Karpas-422 (cell line): ENCODE data around the gene FZR1. TPM values are rescaled to one million over a fixed set of nuclear protein-coding genes. Genes with fewer than 3 reads are reported as not detected.
A peak's percentile ranks its signal among the peaks of the same experiment; 100 is the strongest.

Experiments used
- DNase-seq: peaks from one replicate; pipeline ENCODE4 v3.0.0-alpha.2; 2015
- H2AFZ ChIP-seq: fragments of 200-600 bp; sonication (generic); 2 replicates; pipeline ENCODE4 v1.6.1; 2014; ENCODE audit warnings: antibody characterized with exemption, low read length, mixed read lengths
- H3K27ac ChIP-seq: fragments of 200-600 bp; sonication (generic); 2 replicates; pipeline ENCODE4 v1.5.1; 2014; ENCODE audit warnings: mild to moderate bottlenecking, low read length, moderate library complexity
- H3K27me3 ChIP-seq: fragments of 200-600 bp; sonication (generic); 2 replicates; pipeline ENCODE4 v1.6.1; 2014; ENCODE audit warnings: low read length, mixed read lengths
- H3K36me3 ChIP-seq: fragments of 200-600 bp; sonication (generic); 2 replicates; pipeline ENCODE4 v1.6.1; 2014; ENCODE audit warnings: low read length, mixed read lengths; ENCODE audit not compliant: insufficient read depth
- H3K4me1 ChIP-seq: fragments of 200-600 bp; sonication (generic); 2 replicates; pipeline ENCODE4 v1.6.1; 2014; ENCODE audit warnings: mild to moderate bottlenecking, low read length, mixed read lengths
- H3K4me2 ChIP-seq: fragments of 200-600 bp; sonication (generic); 2 replicates; pipeline ENCODE4 v1.6.1; 2014; ENCODE audit warnings: low read length, low read depth, mild to moderate bottlenecking; ENCODE audit not compliant: poor library complexity, severe bottlenecking
- H3K4me3 ChIP-seq: fragments of 200-600 bp; sonication (generic); 2 replicates; pipeline ENCODE4 v1.5.1; 2014; ENCODE audit warnings: mild to moderate bottlenecking, antibody characterized with exemption, low read length, mixed read lengths
- H3K79me2 ChIP-seq: fragments of 200-600 bp; sonication (generic); 2 replicates; pipeline ENCODE4 v1.6.1; 2014; ENCODE audit warnings: mild to moderate bottlenecking, low read length, mixed read lengths
- H3K9ac ChIP-seq: fragments of 200-600 bp; sonication (generic); 2 replicates; pipeline ENCODE4 v1.6.0; 2014; ENCODE audit warnings: low read length
- H3K9me2 ChIP-seq: fragments of 200-600 bp; sonication (generic), shearing (Covaris generic); replicated peaks from 2 replicates; pipeline ENCODE4 v1.6.0; 2014; ENCODE audit warnings: mild to moderate bottlenecking, low read length, moderate library complexity; ENCODE audit not compliant: insufficient read depth
- H3K9me3 ChIP-seq: fragments of 300-700, 200-600 bp; sonication (generic); 2 replicates; pipeline ENCODE4 v1.6.1; 2014; ENCODE audit warnings: low read length, mixed read lengths
- H4K20me1 ChIP-seq: fragments of 200-600 bp; sonication (generic); 2 replicates; pipeline ENCODE4 v1.6.1; 2014; ENCODE audit warnings: mild to moderate bottlenecking, antibody characterized with exemption, low read length, low read depth; ENCODE audit not compliant: insufficient read depth
- total RNA-seq: library from RNA; depleted of rRNA; stranded (reverse); fragments of >200 nt; shearing (Covaris generic); gene quantifications from 2 replicates; pipeline ENCODE4 v1.2.3, GENCODE V29; 2014; ENCODE audit warnings: low replicate concordance; rRNA removed

The FZR1 gene
- 22.8 and 41.6 TPM in 2 replicates for total RNA-seq

DNA sequence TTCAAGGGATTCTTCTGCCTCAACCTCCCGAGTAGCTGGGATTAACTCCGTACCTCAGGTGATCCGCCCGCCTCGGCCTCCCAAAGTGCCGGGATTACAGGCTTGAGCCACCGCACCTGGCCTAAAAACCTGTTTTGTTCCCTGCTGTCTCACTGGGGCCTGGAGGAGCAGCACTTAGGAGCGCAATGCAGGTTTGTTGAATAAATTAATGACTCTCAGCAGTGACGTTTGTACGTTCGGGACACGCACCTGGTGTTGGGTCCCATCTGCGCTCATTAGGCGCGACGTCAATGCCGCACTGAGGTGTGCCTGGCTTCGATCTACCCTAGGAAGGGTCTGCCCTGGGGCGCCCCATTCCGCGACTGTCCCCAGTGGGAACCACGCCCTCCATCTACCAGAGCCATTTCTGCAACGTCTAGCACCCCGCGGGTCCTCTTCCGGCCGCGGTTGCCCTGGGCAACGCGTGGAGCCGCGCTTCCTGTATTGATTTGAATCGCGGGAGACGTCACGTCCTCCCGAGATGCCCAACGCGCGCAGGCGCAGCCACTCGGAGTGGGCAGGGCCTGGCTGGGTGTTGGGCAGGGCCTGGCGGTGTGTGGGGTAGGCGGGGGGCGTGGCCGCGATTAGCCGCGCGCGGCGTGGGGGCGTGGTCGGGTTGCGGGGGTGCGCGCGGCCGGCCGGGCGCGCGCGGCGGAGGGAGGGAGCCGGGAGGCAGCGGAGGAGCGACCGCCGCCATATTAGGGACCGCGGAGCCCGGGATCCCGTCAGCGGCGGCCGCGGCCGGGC, at the start of gene FZR1:
FZR1 (plus strand) TSS at position 714 of the 786 bp plus-strand sequence. CDS start 16,679 bp downstream, outside the sequence.
- peak within 1 kb of the TSS; percentile 89 for H3K4me2 ChIP-seq
- H3K9ac ChIP-seq, result peak within 1 kb of the TSS; percentile 97
- H3K27me3 ChIP-seq, result no peaks in the 10 kb centered on the region
- no peaks in the 10 kb centered on the region for H3K9me2 ChIP-seq
- H4K20me1 ChIP-seq, result peaks cover 11% of the 10 kb centered on the region; the same call in 1 of the 2 replicates
- peaks cover 49% of the 10 kb centered on the region for H3K79me2 ChIP-seq
- DNase-seq, result peak; percentile 100
- peak within 1 kb of the TSS; percentile 96 for H2AFZ ChIP-seq
- H3K4me3 ChIP-seq, result peak within 1 kb of the TSS; percentile 88
- H3K9me3 ChIP-seq, result no peaks in the 10 kb centered on the region
- no peaks in the 10 kb centered on the region for H3K36me3 ChIP-seq
- H3K27ac ChIP-seq, result peak within 1 kb of the TSS; percentile 79
- peaks cover 19% of the 10 kb centered on the region for H3K4me1 ChIP-seq

DNA sequence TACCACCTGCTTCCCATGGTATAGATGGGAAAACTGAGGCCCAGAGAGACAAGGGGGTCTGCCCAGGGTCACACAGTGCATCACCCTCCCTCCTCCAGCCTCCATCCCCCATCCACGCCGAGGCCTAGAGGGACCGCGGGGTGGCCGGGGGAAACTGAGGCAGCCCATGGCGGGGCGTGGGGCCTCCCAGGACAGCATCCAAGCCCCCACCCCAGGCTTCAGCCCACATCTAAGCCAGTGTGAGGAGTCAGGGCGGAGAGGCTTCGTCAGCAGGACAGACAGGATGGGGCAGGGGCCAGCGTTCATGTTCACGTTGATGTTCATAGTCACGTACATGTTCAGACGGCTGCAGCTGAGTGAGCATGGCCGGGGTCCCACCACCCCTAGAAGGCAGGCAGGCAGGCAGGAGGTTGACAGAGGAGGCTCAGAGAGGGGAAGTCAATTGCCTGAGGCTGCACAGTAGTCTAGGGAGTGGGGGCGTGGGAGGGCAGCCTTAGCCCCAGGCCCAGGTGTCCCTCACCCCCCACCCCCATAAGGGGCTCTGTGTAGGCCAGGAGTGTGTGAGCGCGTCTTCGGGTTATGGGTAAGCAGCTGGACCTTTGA, 49.1 kb upstream of the FZR1 start:
- Histone ChIP-seq H3K27me3 (no peaks in the 10 kb centered on the region), H3K4me3 (no peak overlapping the region), H2AFZ (no peak overlapping the region), H3K27ac (no peak overlapping the region), H3K4me1 (peaks cover 15% of the 10 kb centered on the region), H4K20me1 (no peaks in the 10 kb centered on the region), H3K9me2 (no peaks in the 10 kb centered on the region), H3K36me3 (no peaks in the 10 kb centered on the region), H3K79me2 (no peaks in the 10 kb centered on the region), H3K4me2 (no peak overlapping the region), H3K9me3 (no peaks in the 10 kb centered on the region), H3K9ac (no peak overlapping the region)
- no peak for DNase-seq

DNA sequence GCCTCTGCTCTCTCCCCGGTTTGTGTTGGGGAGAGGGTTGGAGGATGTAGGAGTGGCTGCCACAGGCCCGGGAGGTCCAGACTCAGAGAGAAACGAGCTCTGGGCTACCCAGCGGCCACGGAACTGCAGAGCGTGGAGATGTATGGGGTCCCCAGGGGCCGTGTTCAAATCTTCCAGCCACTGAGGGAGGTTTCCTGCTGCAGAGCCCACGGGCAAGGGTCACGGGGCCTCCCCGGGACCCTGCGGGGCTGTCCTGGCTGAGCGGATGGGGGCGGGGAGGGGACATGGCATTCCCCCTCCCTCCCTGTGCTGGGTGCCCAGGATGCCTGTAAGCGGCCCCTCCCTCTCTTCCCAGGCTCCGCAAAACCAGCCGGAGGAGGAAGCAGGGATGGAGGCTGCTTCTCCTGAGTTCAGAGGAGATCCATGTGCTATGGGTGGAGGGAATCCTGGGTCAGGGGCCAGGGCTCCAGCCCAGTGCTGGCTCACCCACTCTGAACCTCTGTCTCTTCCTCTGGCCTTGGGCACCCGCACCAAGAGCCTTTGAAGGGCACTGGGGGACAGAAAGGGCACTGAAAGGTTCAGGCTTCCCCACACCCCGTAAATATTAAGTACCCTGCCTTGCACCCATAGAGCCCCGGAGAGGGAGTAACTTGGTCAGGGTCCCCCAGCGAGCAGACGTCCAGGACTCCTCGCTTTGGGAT, 48.4 kb upstream of the FZR1 start:
- no peaks in the 10 kb centered on the region for H4K20me1 ChIP-seq
- peak; percentile 61 for DNase-seq
- H3K4me1 ChIP-seq, result peaks cover 15% of the 10 kb centered on the region
- no peaks in the 10 kb centered on the region for H3K9me2 ChIP-seq
- H3K9ac ChIP-seq, result no peak overlapping the region
- H3K9me3 ChIP-seq, result no peaks in the 10 kb centered on the region
- H3K27me3 ChIP-seq, result no peaks in the 10 kb centered on the region
- no peak overlapping the region for H3K27ac ChIP-seq
- no peaks in the 10 kb centered on the region for H3K79me2 ChIP-seq
- no peaks in the 10 kb centered on the region for H3K36me3 ChIP-seq
- H3K4me3 ChIP-seq, result no peak overlapping the region
- H3K4me2 ChIP-seq, result no peak overlapping the region
- no peak overlapping the region for H2AFZ ChIP-seq

DNA sequence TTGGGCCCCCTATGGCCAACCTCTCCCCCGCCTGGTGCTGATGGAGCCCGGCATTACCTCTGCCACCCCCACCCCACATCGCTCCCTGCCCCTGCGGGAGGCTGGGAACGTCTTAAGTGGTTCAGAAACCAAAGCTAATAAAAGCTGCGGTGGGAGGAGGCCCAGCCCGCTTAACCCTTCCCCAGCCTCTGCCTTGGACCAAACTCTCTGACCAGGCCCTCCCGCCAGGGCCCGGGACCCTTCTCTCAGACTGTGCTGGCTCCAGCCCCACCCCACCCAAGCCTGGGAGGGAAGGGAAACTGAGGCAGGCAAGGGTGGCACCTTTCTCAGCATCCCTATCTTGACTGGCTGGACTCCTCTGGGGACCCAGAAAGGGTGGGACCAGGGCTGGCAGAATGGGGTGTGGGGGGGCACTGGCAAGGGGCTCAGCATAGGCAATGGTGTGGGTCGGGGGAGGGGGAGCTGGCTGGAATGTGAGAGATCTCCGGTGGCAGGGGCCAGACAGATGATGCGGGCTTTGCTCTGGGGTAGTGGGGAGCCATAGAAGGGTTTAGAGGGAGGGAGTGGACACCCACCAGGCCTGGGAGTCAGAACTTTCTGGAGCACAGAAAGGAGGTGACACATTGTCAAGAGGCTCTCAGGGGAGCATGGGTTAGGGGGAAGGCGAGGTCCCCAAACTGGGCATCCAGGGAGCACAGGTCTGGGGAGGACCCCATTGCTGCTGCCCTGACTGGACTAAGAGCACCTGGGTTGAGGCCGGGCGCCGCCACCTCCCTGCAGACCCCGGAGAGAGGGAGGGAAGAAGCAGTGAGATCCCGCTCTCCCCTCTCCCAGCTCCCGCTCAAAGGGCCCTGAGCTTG, 47.7 kb upstream of the FZR1 start:
- Histone ChIP-seq H3K9me3 (no peaks in the 10 kb centered on the region), H3K79me2 (no peaks in the 10 kb centered on the region), H3K9ac (no peak overlapping the region), H2AFZ (no peak overlapping the region), H3K4me3 (no peak overlapping the region), H3K4me2 (no peak overlapping the region), H3K9me2 (no peaks in the 10 kb centered on the region), H3K27me3 (no peaks in the 10 kb centered on the region), H3K4me1 (peaks cover 15% of the 10 kb centered on the region), H4K20me1 (no peaks in the 10 kb centered on the region), H3K27ac (no peak overlapping the region), H3K36me3 (no peaks in the 10 kb centered on the region)
- DNase-seq, result no peak

DNA sequence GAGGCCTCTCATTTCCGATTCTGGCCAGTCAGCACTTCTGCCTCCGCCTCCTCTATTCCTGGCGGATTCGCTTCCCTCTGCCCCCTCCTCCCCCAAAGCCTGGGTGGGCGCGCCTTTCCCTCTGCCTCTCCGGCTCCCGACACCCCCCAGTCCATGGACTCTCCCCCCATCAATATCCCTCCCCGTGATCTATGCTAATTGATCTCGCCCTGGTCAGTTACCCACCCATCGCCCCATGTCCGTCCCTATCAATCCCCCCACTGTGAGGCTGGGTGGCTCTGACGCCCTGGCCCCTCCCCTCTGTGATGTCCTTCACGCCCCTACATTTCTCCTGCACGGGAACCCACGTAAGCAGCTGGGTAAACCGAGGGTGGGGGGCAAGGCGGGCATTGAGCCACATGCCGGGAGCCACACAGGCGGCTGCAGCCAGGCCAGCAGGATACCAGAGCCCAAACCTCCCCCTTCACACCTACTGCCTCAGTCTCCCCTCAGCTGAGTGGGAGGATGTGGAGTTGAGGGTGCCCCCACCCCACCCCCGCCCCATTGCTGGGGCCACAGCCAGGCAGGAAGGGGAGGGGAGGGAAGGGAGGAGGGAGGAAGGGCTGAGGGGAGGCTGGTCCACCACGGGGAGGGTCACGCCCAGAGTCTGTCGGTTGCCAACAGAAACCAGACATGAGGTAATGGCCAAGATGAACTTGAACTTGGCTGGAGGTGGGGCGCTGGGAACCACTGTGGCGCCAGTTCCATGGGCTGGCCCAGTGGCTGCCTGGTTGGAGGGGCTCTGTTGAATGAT, 46.8 kb upstream of the FZR1 start:
- H3K4me2 ChIP-seq, result no peak overlapping the region
- H3K27ac ChIP-seq, result no peak overlapping the region
- H3K79me2 ChIP-seq, result no peaks in the 10 kb centered on the region
- DNase-seq, result no peak
- H3K9me3 ChIP-seq, result no peaks in the 10 kb centered on the region
- no peaks in the 10 kb centered on the region for H3K9me2 ChIP-seq
- peaks cover 15% of the 10 kb centered on the region for H3K4me1 ChIP-seq
- H3K36me3 ChIP-seq, result no peaks in the 10 kb centered on the region
- H3K4me3 ChIP-seq, result no peak overlapping the region
- H3K27me3 ChIP-seq, result no peaks in the 10 kb centered on the region
- no peak overlapping the region for H2AFZ ChIP-seq
- no peaks in the 10 kb centered on the region for H4K20me1 ChIP-seq
- H3K9ac ChIP-seq, result no peak overlapping the region

DNA sequence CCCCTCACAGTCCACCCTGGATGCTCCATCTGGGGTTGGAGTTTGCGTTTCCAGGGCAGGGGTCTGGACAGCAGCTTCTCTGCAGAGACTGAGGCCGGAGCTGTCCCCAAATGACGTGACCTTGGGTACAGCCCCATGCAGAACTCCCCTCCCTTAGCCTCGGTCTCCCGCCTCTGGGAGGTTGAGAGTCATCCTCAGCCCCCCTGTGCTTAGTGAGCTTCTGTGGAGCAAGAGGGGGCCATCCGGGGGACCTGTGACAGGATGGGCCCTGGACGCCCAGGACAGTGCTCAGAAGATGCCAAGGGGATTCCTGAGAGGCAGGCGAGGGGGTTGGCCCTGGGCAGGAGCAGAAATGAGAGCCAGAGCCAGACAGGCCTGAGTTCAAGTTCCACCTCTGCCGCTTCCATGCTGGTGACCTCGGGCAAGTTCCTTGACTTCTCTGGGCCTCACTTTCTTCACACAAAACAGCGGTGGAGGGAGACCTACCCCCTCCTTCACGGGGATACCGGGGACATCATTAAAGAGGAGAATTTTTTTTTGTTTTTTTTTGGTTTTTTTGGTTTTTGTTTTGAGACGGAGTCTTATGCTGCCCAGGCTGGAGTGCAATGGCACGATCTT, 46.0 kb upstream of the FZR1 start:
- Histone ChIP-seq H3K36me3 (no peaks in the 10 kb centered on the region), H4K20me1 (no peaks in the 10 kb centered on the region), H3K4me3 (no peak overlapping the region), H3K4me2 (no peak overlapping the region), H3K79me2 (no peaks in the 10 kb centered on the region), H3K27ac (no peak overlapping the region), H3K9me2 (no peaks in the 10 kb centered on the region), H3K4me1 (peaks cover 15% of the 10 kb centered on the region), H3K9ac (no peak overlapping the region), H2AFZ (no peak overlapping the region), H3K27me3 (no peaks in the 10 kb centered on the region), H3K9me3 (no peaks in the 10 kb centered on the region)
- no peak for DNase-seq
